ENCODE data around the gene TMEM255B. TPM values are rescaled to one million over a fixed set of nuclear protein-coding genes. Genes with fewer than 3 reads are reported as not detected.

The TMEM255B gene
- total and polyA plus RNA-seq, 2 donors (not counting 3 experiments of a cell fraction or from before 2014, with no cell fraction given), result 105 to 121 TPM

- no peaks in the 10 kb centered on the region for H3K79me2 ChIP-seq (ENCODE audit: control insufficient read depth, insufficient read depth, low read length)
- TF ChIP-seq FOS (IDR thresholded peaks at IDR 0.05; ENCODE audit: borderline replicate concordance, insufficient read depth, low read length), result no peak
- no peak for TF ChIP-seq CTCF (IDR thresholded peaks at IDR 0.05; ENCODE audit: extremely low read depth in 1 of 2, insufficient read depth in 1 of 2, low read depth in 1 of 2, low read length in 2 of 2)
- TF ChIP-seq JUN (IDR thresholded peaks at IDR 0.05; ENCODE audit: borderline replicate concordance, insufficient read depth, insufficient read length, low read depth), result no peak
- TF ChIP-seq MYC (IDR thresholded peaks at IDR 0.05; ENCODE audit: low read depth, low read length), result no peak
- no peak for TF ChIP-seq EZH2 (IDR thresholded peaks at IDR 0.05; ENCODE audit: borderline replicate concordance, low read depth, low read length, severe bottlenecking)
- no peak for TF ChIP-seq POLR2A (IDR thresholded peaks at IDR 0.05; ENCODE audit: low read depth, low read length)
- no peak for TF ChIP-seq POLR2AphosphoS5 (IDR thresholded peaks at IDR 0.05; ENCODE audit: insufficient read depth, low read depth, low read length)
- TF ChIP-seq MAX (IDR thresholded peaks at IDR 0.05; ENCODE audit: insufficient read depth, insufficient read length), result no peak
- no peak for TF ChIP-seq GATA2 (IDR thresholded peaks at IDR 0.05; ENCODE audit: insufficient read depth, insufficient read length, low read depth, low read length)
- no peaks in the 10 kb centered on the region for H3K9me3 ChIP-seq (replicated peaks; ENCODE audit: control insufficient read depth, insufficient read depth, low read length)
- intact Hi-C loops (cut with micrococcal nuclease), result no loop called here
- H3K9ac ChIP-seq (replicated peaks; ENCODE audit: extremely low read depth, insufficient read depth, low read length), result no peak overlapping the region
- no peak overlapping the region for H2AFZ ChIP-seq (ENCODE audit: low read depth, low read length)
- H3K27ac ChIP-seq (ENCODE audit: insufficient read depth, low read depth, low read length), result no peak overlapping the region
- H3K27me3 ChIP-seq (ENCODE audit: control insufficient read depth in 2 of 2, insufficient read depth in 2 of 2, low read length in 2 of 2), result no peaks in the 10 kb centered on the region
- CTCF ChIA-PET, result interaction anchor here (0.7 to 2.3 kb wide), 6 partner anchors 9 to 133 kb away, joined by 3 to 19 read pairs (median 8); no protein-coding TSS in a partner anchor
- no peaks in the 10 kb centered on the region for H3K9me1 ChIP-seq (replicated peaks; ENCODE audit: control insufficient read depth, extremely low read depth, insufficient read depth, low read length)
- H3K36me3 ChIP-seq (ENCODE audit: control insufficient read depth in 2 of 2, extremely low read depth in 1 of 2, insufficient read depth in 2 of 2, low read length in 2 of 2), result peaks cover 0 to 3% of the 10 kb centered on the region in 2 experiments
- H3K4me3 ChIP-seq (replicated peaks in 1 of 3; ENCODE audit: insufficient read depth in 1 of 3, low read depth in 1 of 3, low read length in 3 of 3), result no peak overlapping the region
- no TSS peak for BruUV-seq (replicated peaks)
- FAIRE-seq (no peak), DNase-seq (ENCODE audit: low read depth, low spot score) (no peak)
- no peaks in the 10 kb centered on the region for H4K20me1 ChIP-seq (replicated peaks; ENCODE audit: control insufficient read depth, extremely low read depth, insufficient read depth, low read length)
- POLR2A ChIA-PET, result no interaction called here
- H3K4me1 ChIP-seq (ENCODE audit: control insufficient read depth, extremely low read depth, insufficient read depth, low read length), result peaks cover 6% of the 10 kb centered on the region
- no peak overlapping the region for H3K4me2 ChIP-seq (ENCODE audit: insufficient read depth, low read length)
- dilution Hi-C loops (cut with MboI; ENCODE audit: extremely low pct_ligation_motif_present, low sequenced_read_pairs), result no loop called here
Observed at GRCh38 chr13:113814435-113814821, 55.4 kb downstream of the TMEM255B start.
